GM12872 (cell line): ENCODE data around the gene ZNF343.

Experiments
- TF ChIP-seq, protein P1 (sequence below): IDR thresholded peaks from 3 replicates; pipeline ENCODE4 v1.5.1; 2011; ENCODE audit warnings: low read depth, mild to moderate bottlenecking, low read length, moderate library complexity; ENCODE audit not compliant: insufficient read depth

Gene ZNF343

DNA sequence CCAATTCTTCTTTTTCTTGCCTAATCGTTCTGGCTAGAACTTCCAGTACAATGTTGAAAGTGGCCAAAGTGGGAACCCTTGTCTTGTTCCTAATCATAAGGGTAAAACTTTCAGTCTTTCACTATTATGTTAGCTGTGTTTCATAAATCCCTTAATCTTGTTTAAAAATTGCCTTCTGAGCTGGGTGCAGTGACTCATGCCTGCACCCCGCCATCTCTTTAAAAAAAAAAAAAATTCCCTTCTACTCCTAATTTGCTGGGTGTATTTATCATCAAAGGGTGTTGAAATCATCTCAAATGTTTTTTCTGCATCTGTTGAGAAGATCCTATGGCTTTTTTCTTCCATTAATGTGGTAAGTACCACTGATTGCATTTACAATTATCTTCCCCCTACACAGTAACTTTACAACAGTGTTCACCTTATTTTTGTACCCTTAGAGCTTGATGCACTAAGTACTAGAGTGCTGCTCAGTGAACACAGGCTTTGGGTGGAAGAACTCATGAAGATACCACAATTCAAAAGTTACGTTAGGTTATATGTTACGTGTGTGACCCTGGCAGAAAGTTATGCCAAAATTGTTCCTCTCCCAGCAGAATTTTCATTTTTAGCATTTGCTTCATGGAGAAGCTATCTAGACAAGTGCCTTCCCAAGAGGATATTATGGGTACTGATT lies 47.8 kb downstream of the ZNF343 start:
- TF ChIP-seq, protein P1, sequence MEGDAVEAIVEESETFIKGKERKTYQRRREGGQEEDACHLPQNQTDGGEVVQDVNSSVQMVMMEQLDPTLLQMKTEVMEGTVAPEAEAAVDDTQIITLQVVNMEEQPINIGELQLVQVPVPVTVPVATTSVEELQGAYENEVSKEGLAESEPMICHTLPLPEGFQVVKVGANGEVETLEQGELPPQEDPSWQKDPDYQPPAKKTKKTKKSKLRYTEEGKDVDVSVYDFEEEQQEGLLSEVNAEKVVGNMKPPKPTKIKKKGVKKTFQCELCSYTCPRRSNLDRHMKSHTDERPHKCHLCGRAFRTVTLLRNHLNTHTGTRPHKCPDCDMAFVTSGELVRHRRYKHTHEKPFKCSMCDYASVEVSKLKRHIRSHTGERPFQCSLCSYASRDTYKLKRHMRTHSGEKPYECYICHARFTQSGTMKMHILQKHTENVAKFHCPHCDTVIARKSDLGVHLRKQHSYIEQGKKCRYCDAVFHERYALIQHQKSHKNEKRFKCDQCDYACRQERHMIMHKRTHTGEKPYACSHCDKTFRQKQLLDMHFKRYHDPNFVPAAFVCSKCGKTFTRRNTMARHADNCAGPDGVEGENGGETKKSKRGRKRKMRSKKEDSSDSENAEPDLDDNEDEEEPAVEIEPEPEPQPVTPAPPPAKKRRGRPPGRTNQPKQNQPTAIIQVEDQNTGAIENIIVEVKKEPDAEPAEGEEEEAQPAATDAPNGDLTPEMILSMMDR = no peak

DNA sequence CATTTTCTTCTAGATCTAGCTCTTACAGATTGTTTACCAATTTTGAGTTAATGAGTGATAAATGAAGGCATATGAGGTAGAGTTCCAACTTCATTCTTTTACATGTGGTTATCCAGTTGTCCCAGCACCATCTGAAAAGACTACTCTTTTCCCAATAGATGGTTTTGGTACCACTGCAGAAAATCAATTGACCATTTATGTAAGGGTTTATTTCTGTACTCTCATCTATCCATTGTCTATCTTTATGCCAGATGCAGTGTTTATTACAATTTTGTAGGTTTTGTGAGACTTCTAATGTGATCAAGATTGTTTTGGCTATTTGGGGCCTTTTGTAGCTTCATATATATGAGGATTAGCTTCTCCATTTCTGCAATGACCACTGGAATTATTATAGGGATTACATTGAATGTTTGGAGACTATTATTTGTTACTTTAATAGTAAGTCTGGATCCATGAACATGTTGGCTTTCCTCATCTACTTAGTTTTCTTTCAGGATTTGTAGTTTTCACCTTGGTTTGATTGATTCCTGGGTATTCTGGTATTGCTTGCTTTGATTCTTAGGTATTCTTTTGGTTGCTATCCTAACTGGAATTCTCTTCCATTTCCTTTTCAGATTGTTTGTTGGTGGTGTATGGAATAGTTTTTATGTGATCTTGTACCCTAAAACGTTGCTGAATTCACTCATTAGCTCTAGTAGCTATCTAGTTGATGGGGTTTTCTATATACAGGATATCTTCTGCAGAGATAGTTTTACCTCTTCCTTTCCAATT lies 48.5 kb downstream of the ZNF343 start:
- TF ChIP-seq, protein P1 = no peak

DNA sequence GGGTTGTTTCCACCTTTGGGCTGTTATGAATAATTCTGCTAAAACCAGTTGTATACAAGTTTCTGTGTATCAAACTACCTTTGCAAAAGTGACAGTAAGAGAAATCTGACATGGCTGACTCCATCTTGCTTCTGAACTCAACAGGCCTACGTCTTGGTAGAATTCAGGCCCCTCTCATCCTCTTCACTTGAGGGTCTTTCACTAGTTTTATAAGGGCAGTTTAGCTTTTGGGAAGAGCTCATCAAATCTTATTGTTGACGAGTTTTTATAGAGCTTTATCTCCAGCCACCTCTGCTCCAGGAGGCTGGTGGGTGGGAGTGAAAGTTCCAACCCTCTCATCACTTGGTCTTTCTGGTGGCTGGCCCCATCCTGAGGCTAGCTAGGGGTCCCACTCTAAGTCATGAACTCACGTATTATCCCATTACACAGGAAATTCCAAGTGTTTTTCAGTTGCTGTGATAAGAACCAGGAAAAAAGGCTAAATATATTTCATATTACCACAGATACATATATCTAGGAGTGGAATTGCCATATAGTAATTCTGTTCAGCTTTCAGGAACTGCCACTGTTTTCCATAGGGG lies 49.7 kb downstream of the ZNF343 start:
- TF ChIP-seq, protein P1 = no peak

DNA sequence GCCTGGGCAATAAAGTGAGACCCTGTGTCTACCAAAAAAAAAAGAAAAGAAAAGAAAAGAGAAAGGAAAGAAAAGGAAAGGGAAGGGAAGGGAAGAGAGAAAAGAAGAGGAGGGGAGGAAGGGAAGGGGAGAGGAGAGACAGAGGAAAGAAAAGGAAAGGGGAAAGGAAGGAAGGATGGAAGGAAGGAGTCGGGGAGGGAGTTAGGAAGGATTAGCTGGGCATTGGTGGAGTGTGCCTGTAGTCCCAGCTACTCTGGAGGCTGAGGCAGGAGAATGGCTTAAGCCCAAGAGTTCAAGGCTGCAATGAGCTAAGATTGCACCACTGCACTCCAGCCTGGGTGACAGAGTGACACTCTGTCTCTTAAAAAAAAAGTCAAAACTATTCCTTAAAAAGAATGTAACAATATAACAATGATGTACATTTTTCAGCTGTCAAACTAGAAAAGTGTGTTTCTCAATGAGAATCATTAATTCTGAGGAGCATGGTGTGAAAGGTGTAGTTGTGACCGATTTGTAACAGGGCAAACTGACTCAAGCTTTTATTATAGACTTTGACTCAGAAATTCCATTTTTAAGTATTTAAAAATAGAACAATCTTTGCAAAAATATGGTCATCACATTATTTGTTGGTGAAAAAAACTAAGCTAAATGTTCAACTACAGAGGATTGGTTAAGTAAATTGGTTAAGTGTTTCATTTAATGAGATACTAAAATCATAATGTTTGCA lies 52.8 kb downstream of the ZNF343 start:
- TF ChIP-seq, protein P1 = no peak

DNA sequence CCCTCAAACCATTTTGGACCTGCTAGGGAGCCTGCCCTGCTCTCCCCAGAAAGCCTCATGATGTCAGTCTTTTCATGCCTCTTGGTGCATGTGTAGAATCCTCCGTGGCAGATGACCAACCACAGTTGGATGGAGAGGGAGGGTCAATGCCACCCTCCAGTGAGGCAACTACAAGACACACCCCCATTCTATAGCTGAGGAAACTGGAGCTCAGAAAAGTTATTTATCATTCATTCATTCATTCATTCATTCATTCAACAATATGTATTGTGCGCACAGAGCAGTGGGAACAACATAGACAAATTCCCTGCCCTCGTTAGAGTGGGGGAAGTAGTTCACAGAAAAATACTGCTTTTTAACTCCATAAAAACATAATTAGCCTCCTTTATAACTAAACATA lies 54.9 kb downstream of the ZNF343 start:
- TF ChIP-seq, protein P1 = no peak

DNA sequence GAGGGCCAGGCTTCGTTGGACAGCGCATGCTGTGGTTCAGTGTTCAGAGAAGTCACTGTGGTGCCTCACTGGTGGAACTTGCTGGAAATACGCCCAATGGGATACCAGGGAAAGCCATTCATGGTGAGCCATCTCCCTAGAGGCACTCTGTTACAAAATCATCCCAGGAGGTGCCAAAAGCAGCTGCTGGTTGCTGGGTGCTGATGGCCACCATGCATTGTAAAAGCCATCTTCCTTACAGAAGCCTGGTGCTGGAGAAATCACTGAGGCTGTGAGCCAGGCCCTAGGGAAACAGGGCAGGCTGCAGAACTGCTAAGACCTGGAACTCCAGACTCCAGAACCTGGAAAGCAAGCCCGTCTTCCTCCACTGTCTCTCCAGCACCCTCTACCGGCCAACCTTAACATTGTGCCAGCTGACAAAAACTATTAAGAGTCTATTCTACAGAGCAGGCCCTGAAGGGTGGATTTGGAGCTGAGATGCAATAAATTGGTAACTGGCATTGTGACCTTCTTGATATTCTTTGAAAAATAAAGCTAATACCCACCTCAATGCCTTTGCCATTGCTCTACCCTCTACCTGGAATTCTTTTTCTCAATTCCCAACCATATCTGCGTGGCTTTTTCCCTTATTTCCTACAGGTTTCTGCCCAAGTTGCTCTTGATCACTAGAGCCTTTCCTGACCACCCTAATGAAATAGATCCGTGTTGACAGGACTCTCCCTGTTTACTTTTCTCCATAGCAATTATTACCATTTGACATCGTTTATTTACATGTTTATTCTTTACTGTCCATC lies 56.6 kb downstream of the ZNF343 start:
- TF ChIP-seq, protein P1 = peak; percentile 93
